ENCODE data around the gene TKFC.

- TF ChIP-seq EZH2 (IDR thresholded peaks at IDR 0.05; ENCODE audit: insufficient read depth, poor library complexity, severe bottlenecking) (no peak), EZH2phosphoT487 (IDR thresholded peaks at IDR 0.05; ENCODE audit: insufficient read depth, low read depth) (no peak)
Observed at GRCh38 chr11:61349189-61349751, 16.2 kb downstream of the TKFC start.
